RWPE2 (cell line): ENCODE measurements around the gene SIGLEC11.
"Not testable (repeated sequence)": the region's sequence is repeated elsewhere in the genome, so short reads cannot be mapped to it uniquely, and the experiment has no call there.

Experiments
- ATAC-seq: fragments of 200-7000 bp; cut with Tn5 transposase; 3 replicates; pipeline ENCODE4 v1.9.1; 2021; ENCODE audit warnings: low read depth
- DNase-seq: peaks from one replicate; pipeline ENCODE4 v3.0.0-alpha.2; 2020; ENCODE audit warnings: low spot score
- H3K27ac ChIP-seq: fragments of 450-650 bp; 2 replicates; pipeline ENCODE4 v1.5.1; 2017; ENCODE audit warnings: mild to moderate bottlenecking; ENCODE audit not compliant: poor library complexity, severe bottlenecking
- H3K27me3 ChIP-seq: fragments of 250-450 bp; sonication (Bioruptor Pico); 2 replicates; pipeline ENCODE4 v1.5.1; 2021; ENCODE audit warnings: mild to moderate bottlenecking, moderate library complexity; ENCODE audit not compliant: insufficient read depth, poor library complexity, severe bottlenecking
- H3K36me3 ChIP-seq: fragments of 250-450 bp; sonication (Bioruptor Pico); 2 replicates; pipeline ENCODE4 v1.5.1; 2020; ENCODE audit warnings: low read depth, mild to moderate bottlenecking, moderate library complexity
- H3K4me1 ChIP-seq: fragments of 250-450 bp; sonication (Bioruptor Pico); 2 replicates; pipeline ENCODE4 v1.5.1; 2021; ENCODE audit warnings: mild to moderate bottlenecking, moderate library complexity; ENCODE audit not compliant: insufficient read depth, poor library complexity, severe bottlenecking
- H3K4me3 ChIP-seq: fragments of 250-450 bp; sonication (Bioruptor Pico); 2 replicates; pipeline ENCODE4 v1.5.1; 2021; ENCODE audit warnings: mild to moderate bottlenecking, moderate library complexity; ENCODE audit not compliant: severe bottlenecking
- H3K9me3 ChIP-seq: fragments of 250-450 bp; sonication (Bioruptor Pico); 2 replicates; pipeline ENCODE4 v1.5.1; 2021; ENCODE audit warnings: mild to moderate bottlenecking, moderate library complexity; ENCODE audit not compliant: severe bottlenecking
- TF ChIP-seq, protein P1 (sequence below): fragments of 450-650 bp; IDR thresholded peaks from one replicate; pipeline ENCODE4 v1.5.1; 2017; ENCODE audit warnings: mild to moderate bottlenecking, moderate library complexity; ENCODE audit not compliant: poor library complexity, severe bottlenecking

Gene SIGLEC11

GRCh38 chr19:49972841-49973240, 11.9 kb upstream of the SIGLEC11 start:
- Histone ChIP-seq H3K36me3 (no peaks in the 10 kb centered on the region), H3K9me3 (no peaks in the 10 kb centered on the region), H3K27me3 (no peaks in the 10 kb centered on the region), H3K4me3 (no peak overlapping the region), H3K27ac (no peak overlapping the region), H3K4me1 (no peaks in the 10 kb centered on the region)
- no peak for DNase-seq
- TF ChIP-seq, protein P1, sequence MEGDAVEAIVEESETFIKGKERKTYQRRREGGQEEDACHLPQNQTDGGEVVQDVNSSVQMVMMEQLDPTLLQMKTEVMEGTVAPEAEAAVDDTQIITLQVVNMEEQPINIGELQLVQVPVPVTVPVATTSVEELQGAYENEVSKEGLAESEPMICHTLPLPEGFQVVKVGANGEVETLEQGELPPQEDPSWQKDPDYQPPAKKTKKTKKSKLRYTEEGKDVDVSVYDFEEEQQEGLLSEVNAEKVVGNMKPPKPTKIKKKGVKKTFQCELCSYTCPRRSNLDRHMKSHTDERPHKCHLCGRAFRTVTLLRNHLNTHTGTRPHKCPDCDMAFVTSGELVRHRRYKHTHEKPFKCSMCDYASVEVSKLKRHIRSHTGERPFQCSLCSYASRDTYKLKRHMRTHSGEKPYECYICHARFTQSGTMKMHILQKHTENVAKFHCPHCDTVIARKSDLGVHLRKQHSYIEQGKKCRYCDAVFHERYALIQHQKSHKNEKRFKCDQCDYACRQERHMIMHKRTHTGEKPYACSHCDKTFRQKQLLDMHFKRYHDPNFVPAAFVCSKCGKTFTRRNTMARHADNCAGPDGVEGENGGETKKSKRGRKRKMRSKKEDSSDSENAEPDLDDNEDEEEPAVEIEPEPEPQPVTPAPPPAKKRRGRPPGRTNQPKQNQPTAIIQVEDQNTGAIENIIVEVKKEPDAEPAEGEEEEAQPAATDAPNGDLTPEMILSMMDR, result no peak
- ATAC-seq, result no peak

DNA sequence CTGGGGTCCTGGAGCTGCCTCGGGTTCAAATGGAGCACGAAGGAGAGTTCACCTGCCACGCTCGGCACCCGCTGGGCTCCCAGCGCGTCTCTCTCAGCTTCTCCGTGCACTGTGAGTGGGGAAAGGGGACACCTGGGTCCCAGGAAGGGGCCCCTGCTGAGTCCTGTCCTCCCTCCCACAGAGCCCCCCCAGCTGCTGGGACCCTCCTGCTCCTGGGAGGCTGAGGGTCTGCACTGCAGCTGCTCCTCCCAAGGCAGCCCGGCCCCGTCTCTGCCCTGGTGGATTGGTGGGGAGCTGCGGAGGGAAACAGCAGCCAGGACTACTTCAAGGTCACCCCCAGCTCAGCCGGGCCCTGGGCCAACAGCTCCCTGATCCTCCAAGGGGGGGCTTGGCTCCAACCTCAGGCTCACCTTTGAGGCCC, 11.0 kb upstream of the SIGLEC11 start:
- H3K27ac ChIP-seq, result no peak overlapping the region
- H3K27me3 ChIP-seq, result no peaks in the 10 kb centered on the region
- ATAC-seq (no peak), DNase-seq (no peak)
- H3K36me3 ChIP-seq, result no peaks in the 10 kb centered on the region
- H3K4me3 ChIP-seq, result no peak overlapping the region
- TF ChIP-seq, protein P1, result no peak
- H3K9me3 ChIP-seq, result no peaks in the 10 kb centered on the region
- H3K4me1 ChIP-seq, result no peaks in the 10 kb centered on the region

DNA sequence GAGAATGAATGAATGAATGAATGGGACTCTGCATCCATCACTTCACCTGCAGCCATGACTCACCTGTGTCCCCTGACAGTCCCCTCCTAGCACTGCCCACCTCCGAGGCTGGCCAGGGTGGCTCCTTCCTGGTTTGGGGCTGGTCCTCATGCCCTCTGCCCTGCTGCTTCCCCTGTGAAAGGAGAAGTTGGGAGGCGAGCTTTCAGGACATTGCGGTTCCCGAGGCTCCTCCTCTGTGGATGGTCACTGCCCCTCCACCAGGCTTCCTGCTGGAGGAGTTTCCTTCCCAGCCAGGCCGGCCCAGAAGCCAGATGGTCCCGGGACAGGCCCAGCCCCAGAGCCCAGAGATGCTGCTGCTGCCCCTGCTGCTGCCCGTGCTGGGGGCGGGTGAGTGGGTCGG, 8.4 kb upstream of the SIGLEC11 start:
- not testable (repeated sequence) for H3K27me3 ChIP-seq, ATAC-seq, H3K36me3 ChIP-seq, H3K27ac ChIP-seq, H3K9me3 ChIP-seq, H3K4me3 ChIP-seq, DNase-seq, H3K4me1 ChIP-seq

- DNase-seq, result no peak
Observed at GRCh38 chr19:49968279-49968922, 7.4 kb upstream of the SIGLEC11 start.

GRCh38 chr19:49959892-49960291, 1.1 kb downstream of the SIGLEC11 start:
- not testable (repeated sequence) for H3K27me3 ChIP-seq, H3K4me3 ChIP-seq, DNase-seq, H3K27ac ChIP-seq, H3K4me1 ChIP-seq, H3K36me3 ChIP-seq, ATAC-seq, H3K9me3 ChIP-seq

More at GRCh38 chr19:49968279-49968922, 7.4 kb upstream of the SIGLEC11 start:
- ATAC-seq, result no peak
- Histone ChIP-seq H3K27ac (no peak overlapping the region), H3K36me3 (no peaks in the 10 kb centered on the region), H3K27me3 (no peaks in the 10 kb centered on the region), H3K4me3 (no peak overlapping the region), H3K4me1 (no peaks in the 10 kb centered on the region), H3K9me3 (no peaks in the 10 kb centered on the region)
- TF ChIP-seq, protein P1, result no peak

DNA sequence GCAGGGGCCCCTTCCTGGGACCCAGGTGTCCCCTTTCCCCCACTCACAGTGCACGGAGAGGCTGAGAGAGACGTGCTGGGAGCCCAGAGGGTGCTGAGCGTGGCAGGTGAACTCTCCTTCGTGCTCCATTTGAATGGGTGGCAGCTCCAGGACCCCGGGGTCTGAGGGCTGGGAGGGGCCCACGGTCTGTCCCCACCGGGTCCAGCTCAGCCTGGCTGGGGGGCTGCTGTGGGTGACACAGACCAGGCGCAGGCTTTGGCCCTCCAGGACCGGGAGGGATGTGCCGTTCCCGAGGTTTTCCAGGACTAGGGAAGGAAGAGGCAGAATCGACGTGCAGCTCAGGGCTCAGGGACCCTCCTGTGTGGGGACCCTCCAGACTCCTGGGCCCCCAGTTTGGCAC, 2.4 kb downstream of the SIGLEC11 start:
- not testable (repeated sequence) for H3K9me3 ChIP-seq, H3K36me3 ChIP-seq, H3K4me3 ChIP-seq, DNase-seq, H3K27ac ChIP-seq, H3K27me3 ChIP-seq, H3K4me1 ChIP-seq, ATAC-seq

DNA sequence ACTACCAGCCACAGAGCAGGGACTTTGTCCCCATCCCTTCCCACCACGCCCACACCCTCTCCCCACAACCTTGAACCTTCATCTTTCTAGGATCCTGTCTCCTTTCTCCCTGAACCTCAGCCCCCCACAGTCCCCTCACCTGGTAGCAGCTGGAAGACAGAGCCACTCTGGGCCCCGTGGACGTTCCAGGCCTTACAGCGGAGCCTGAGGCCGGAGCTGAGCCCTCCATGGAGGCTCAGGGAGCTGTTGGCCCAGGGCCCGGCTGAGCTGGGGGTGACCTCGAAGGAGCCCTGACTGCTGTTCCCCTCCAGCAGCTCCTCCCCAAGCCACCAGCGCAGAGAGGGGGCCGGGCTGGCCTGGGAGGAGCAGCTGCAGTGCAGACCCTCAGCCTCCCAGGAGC, 2.8 kb downstream of the SIGLEC11 start:
- not testable (repeated sequence) for H3K27me3 ChIP-seq

More for the DNA sequence above, 2.8 kb downstream of the SIGLEC11 start:
- H3K9me3 ChIP-seq, DNase-seq, H3K4me1 ChIP-seq, H3K4me3 ChIP-seq, H3K27ac ChIP-seq, ATAC-seq, H3K36me3 ChIP-seq: not testable (repeated sequence)
